Bone marrow (tissue), 2 donors: ENCODE results near the gene SCGB1D1.

Experiments
- DNase-seq, 2 donors: peaks; one replicate each; lab custom pipeline; 2025; lab: John Stamatoyannopoulos, UW

The SCGB1D1 gene

DNA sequence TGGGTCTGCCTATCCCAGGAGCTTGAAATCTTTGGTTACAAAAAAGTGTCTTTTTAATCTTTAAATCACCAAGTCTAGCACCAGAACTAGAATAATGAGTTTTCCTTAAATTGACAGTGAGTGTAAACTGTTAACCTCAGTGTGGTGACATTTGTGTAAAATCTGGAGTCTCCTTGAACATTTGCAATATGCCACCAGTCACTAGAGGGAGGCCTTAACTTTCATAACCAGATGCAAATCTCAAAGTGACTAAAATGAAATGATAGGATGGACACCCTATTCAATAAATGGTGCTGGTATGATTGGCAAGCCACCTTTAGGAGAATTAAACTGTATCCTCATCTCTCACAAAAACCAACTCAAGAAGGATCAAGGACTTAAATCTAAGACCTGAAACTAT is 43.7 kb downstream of the SCGB1D1 start:
- DNase-seq: no peak

DNA sequence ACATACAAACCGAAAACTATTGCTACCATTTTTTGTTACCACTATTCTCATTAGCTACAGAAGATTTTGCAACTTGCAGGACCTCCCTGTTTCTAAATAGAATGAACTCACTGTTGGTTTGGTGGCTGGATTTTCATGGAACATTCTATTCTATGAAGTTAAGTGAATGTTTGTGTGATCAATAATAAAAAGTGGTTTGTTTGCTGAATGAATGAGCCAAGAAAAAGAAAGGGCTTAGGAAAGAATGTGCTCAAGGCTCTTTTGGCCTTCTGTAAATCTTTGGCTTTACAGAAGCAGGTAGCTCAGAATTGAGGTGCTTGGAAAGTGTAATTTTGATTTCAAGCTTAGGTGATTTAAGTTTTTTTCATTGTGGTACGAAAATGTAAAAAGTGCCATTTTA is 46.2 kb downstream of the SCGB1D1 start:
- DNase-seq: no peak

GRCh38 chr11:62237499-62237898 is 47.5 kb downstream of the SCGB1D1 start:
- no peak for DNase-seq

GRCh38 chr11:62238151-62238550 is 48.1 kb downstream of the SCGB1D1 start:
- no peak for DNase-seq

DNA sequence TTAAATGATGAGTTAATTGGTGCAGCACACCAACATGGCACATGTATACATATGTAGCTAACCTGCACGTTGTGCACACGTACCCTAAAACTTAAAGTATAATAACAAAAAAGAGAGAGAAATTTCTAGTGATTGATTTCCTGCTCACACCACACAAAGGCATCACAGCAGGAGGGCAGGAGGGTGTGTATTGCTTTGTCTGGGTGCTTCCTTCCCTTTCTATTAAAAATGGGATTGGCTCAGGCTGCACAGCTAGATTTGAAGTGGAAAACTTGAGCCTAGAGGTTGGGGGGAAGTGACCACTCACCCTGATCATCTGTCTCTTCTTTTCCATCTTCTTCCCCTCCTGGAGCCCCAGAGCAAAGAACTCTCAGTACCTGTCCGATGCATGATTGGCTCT is 51.1 kb downstream of the SCGB1D1 start:
- no peak for DNase-seq

- DNase-seq: no peak
Measured at GRCh38 chr11:62242021-62242420, 52.0 kb downstream of the SCGB1D1 start, which contains the start of gene SCGB1D2. Gene SCGB1D2 (plus strand): TSS chr11:62242239. CDS start chr11:62242308, 69 bp downstream.
